HUES64 (cell line): ENCODE measurements around the gene CCDC87. TPM values are rescaled to one million over a fixed set of nuclear protein-coding genes. Genes with fewer than 3 reads are reported as not detected.
"Not testable (repeated sequence)": the region's sequence is repeated elsewhere in the genome, so short reads cannot be mapped to it uniquely, and the experiment has no call there.

Experiments
- H3K27ac ChIP-seq: 2 replicates; pipeline ENCODE4 v1.7.0; 2013; ENCODE audit warnings: low read depth, low read length, inconsistent platforms
- H3K27me3 ChIP-seq: 2 replicates; pipeline ENCODE4 v1.6.1; 2013; ENCODE audit warnings: mild to moderate bottlenecking, low read length; ENCODE audit not compliant: insufficient read depth
- H3K36me3 ChIP-seq: 2 replicates; pipeline ENCODE4 v1.6.1; 2013; ENCODE audit warnings: mild to moderate bottlenecking, low read length; ENCODE audit not compliant: insufficient read depth
- H3K4me1 ChIP-seq: 2 replicates; pipeline ENCODE4 v1.6.1; 2013; ENCODE audit warnings: mild to moderate bottlenecking, low read length, moderate library complexity; ENCODE audit not compliant: insufficient read depth
- H3K4me3 ChIP-seq: 2 replicates; pipeline ENCODE4 v1.5.1; 2013; ENCODE audit warnings: mild to moderate bottlenecking, low read length, moderate library complexity
- H3K9ac ChIP-seq: 2 replicates; pipeline ENCODE4 v1.6.1; 2013; ENCODE audit warnings: mild to moderate bottlenecking, low read depth, low read length
- H3K9me3 ChIP-seq: 2 replicates; pipeline ENCODE4 v1.6.1; 2013; ENCODE audit warnings: low read depth, low read length; ENCODE audit not compliant: insufficient read depth
- WGBS: fragments of 150-250, 120-280 bp; methylation state at CpG from one replicate; pipeline ENCODE4 v1.1.7; 2013; ENCODE audit warnings: missing lambda C conversion rate; 5-methylcytosine and 5-hydroxymethylcytosine counted together
- polyA plus RNA-seq, 2 experiments: library from polyadenylated mRNA; stranded (reverse); fragments of 50-300 nt; gene quantifications; one replicate each; pipeline ENCODE4 v1.2.3, GENCODE V29; 2013

CCDC87 gene
- 0.45 TPM for polyA plus RNA-seq (2013, experiment 1 of 2)
- 0.63 TPM for polyA plus RNA-seq (2013, experiment 2 of 2)

DNA sequence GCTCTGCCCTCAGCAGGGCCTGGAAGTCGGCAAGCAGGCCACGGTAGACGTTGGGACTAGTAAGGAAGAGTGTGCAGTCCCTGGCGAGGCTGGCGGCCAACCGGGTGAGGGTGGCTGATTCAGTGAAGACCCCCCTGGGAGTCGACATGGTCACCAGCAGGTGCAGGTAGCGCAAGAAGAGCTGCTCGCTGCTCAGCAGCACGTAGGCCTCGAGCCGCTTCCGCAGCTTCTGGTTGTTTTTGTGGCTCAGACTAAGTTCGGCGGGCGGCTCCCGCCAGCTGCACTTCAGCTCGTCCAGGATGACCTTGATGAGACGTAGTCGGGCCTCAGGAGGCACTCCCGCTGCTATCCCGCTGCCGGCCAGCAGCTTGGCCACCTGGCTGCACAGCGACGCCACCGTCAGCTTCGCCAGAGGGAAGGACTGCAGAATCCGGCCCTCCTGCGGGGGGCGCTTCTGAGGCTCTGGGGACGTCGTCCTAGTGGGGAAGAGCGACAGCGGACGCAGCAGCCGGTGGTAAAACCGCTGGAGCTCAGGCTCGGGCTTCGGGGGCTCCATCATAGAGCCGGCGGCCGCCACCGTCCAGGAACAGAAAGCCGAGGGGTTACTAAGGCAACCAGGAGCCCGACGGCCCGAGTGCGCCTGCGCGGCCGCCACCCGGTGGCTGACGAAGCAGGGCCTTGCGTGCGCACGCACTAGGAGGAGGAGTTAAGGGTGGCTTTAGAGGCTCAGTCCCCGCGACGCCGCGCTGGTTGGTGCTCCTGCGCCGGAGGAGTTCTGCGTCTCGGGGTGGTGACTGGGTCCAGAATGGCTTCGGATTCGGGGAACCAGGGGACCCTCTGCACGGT is at the start of gene CCDC87, which contains the start of gene CCS:
CCDC87 (minus strand) TSS at position 607 of the 846 bp plus-strand sequence; CDS start at position 559, 48 bp downstream.
CCS (plus strand) TSS at position 729 of the 846 bp plus-strand sequence; CDS start at position 806, 77 bp downstream.
- Histone ChIP-seq H3K9ac (peak within 1 kb of the TSS; percentile 68), H3K4me1 (0 out of 2 replicates have a peak, but pooled peaks cover 5% of the 10 kb centered on the region), H3K36me3 (no peaks in the 10 kb centered on the region), H3K27me3 (no peaks in the 10 kb centered on the region; the same call in 1 of the 2 replicates), H3K4me3 (peak within 1 kb of the TSS; percentile 73), H3K9me3 (0 out of 2 replicates have a peak, but pooled peaks cover 8% of the 10 kb centered on the region), H3K27ac (peak within 1 kb of the TSS; percentile 33; the same call in 1 of the 2 replicates)
- WGBS, result 15% methylated on average over 68 of the region's 68 CpGs

DNA sequence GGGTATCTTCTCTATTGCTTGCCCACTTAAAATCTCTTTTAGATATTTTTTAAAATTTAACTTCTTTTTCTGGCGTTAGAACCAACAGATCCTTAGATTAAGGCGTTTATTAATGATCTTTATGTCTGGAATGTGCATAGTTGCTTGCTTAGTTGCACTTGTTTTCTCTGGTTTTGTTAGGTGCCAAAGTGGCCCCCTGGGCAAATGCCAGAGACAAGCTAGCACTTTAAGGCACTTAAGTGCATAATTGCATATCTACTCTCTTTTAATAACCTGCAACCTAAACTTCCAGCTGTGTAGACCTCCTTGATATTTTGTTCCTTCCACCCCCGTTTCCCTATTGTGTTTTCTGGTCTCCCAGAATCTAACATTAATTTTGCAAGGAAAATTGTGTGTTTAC is 49.0 kb upstream of the CCDC87 start:
- Histone ChIP-seq H3K27me3 (no peaks in the 10 kb centered on the region), H3K9me3 (no peaks in the 10 kb centered on the region), H3K36me3 (peaks cover 72% of the 10 kb centered on the region), H3K9ac (peak overlapping the region; percentile 20; the same call in 1 of the 2 replicates), H3K27ac (no peak overlapping the region), H3K4me3 (peak overlapping the region; percentile 75), H3K4me1 (peaks cover 43% of the 10 kb centered on the region)
- WGBS, result 79% methylated on average over 3 of the region's 3 CpGs

- Histone ChIP-seq H3K4me1 (peaks cover 43% of the 10 kb centered on the region), H3K9ac (peak overlapping the region; percentile 98; the same call in 1 of the 2 replicates), H3K4me3 (peak overlapping the region; percentile 75), H3K36me3 (peaks cover 58% of the 10 kb centered on the region)
- not testable (repeated sequence) for H3K9me3 ChIP-seq, H3K27ac ChIP-seq, H3K27me3 ChIP-seq
- WGBS, result 81% methylated on average over 7 of the region's 10 CpGs
Measured at GRCh38 chr11:66639814-66640340, 47.0 kb upstream of the CCDC87 start.

DNA sequence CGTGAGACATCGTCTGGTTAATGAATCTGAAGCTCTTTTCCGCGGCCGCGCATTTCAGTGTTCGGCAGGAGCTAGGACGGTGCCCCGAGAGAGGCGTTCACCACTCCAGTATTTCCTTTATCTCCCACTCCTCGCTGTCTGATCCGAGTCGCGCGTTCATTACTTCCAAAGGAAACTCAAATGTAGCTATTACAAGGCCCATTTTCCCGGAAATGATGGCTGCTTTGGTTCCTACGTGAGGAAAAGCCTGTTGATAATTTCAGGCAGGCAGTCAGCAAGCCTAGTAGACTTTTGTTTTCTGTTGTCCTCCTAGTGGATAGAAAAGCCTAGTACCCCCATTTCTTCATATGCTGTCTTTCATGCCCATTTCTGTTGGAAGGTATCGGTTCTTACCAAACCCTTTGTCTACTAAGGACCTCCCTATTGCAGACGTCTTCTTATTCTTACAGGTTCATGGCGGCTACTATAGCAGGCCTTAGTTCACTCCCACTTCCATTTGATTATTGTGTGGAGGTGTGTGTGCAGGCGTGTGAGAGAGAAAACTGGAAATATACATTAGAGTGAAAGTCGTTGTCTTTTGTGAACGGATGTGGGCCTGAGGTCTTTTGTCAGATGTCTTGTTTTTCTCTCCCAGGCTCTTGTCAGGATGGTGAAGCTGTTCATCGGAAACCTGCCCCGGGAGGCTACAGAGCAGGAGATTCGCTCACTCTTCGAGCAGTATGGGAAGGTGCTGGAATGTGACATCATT is 46.4 kb upstream of the CCDC87 start:
- H3K4me1 ChIP-seq, result peaks cover 43% of the 10 kb centered on the region

DNA sequence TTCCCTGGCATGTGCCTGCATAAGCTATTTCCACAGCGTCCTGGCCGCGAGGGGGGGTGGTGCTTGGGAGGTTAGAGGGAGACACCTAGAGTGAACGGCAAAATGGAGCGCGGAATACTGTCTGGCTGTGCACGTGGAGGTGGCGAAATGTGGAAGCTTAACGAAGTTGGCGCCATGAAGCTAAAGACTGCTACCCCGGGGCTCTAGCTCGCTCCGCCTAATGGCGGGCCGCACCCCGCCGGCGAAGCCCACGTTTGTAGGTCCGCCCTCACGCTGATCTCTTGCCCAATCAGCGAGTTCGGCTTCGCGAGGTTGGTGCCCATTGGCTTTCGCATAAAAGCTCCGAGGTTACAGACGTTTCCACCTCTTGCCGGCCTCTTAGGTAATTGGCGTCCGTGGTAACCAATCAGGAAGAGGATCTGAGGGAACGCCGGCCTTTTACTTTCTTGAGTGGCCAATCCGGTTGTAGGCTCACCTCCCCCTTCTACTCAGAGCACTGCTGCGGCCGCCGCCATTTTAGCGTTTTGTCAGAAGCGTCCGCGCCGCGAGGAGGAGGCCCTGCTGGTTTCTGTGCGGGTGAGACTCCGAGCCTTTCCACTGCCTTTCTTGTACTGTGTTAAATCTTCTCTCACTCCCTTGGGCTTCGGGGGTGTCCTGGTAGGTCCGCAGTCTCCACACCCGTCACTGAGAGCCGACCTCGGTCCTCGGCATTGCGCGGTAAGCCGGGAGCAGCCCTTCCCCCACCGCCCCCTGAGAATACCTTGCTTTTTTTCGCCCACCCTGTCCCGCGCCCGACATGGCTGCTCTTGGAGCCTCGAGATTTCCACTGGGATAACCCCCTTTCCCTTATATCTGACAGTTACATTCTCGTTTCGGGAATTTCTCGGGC is 45.6 kb upstream of the CCDC87 start, which contains the start of gene RBM4:
RBM4 (plus strand) TSS at position 527 of the 889 bp plus-strand sequence. CDS start 1,009 bp downstream, outside the sequence.
- peaks cover 55% of the 10 kb centered on the region for H3K36me3 ChIP-seq
- no peaks in the 10 kb centered on the region for H3K9me3 ChIP-seq
- no peaks in the 10 kb centered on the region for H3K27me3 ChIP-seq
- H3K4me3 ChIP-seq, result peak within 1 kb of the TSS; percentile 75
- peak within 1 kb of the TSS; percentile 98 for H3K9ac ChIP-seq
- under 1% methylated on average over 63 of the region's 63 CpGs for WGBS
- peak within 1 kb of the TSS; percentile 90 for H3K27ac ChIP-seq
- H3K4me1 ChIP-seq, result peaks cover 42% of the 10 kb centered on the region

More for the DNA sequence above, 46.4 kb upstream of the CCDC87 start:
- H3K9me3 ChIP-seq, result no peaks in the 10 kb centered on the region
- H3K4me3 ChIP-seq, result peak overlapping the region; percentile 75
- H3K9ac ChIP-seq, result peak overlapping the region; percentile 98
- no peaks in the 10 kb centered on the region for H3K27me3 ChIP-seq
- H3K36me3 ChIP-seq, result peaks cover 58% of the 10 kb centered on the region
- H3K27ac ChIP-seq, result peak overlapping the region; percentile 90
- WGBS, result 10% methylated on average over 25 of the region's 27 CpGs

GRCh38 chr11:66637557-66638176 is 44.8 kb upstream of the CCDC87 start:
- H3K27ac ChIP-seq, result peak overlapping the region; percentile 85
- no peaks in the 10 kb centered on the region for H3K27me3 ChIP-seq
- WGBS, result 51% methylated on average over 12 of the region's 12 CpGs
- peak overlapping the region; percentile 84 for H3K9ac ChIP-seq
- H3K4me1 ChIP-seq, result peaks cover 35% of the 10 kb centered on the region
- no peaks in the 10 kb centered on the region for H3K9me3 ChIP-seq
- peak overlapping the region; percentile 75 for H3K4me3 ChIP-seq
- peaks cover 55% of the 10 kb centered on the region for H3K36me3 ChIP-seq

- H3K27ac ChIP-seq, result peak overlapping the region; percentile 17; the same call in 1 of the 2 replicates
- 88% methylated on average over 3 of the region's 3 CpGs for WGBS
- no peak overlapping the region for H3K4me3 ChIP-seq
- no peak overlapping the region for H3K9ac ChIP-seq
- H3K9me3 ChIP-seq, result no peaks in the 10 kb centered on the region
- peaks cover 24% of the 10 kb centered on the region for H3K4me1 ChIP-seq
- no peaks in the 10 kb centered on the region for H3K27me3 ChIP-seq
- H3K36me3 ChIP-seq, result peaks cover 51% of the 10 kb centered on the region
Measured at GRCh38 chr11:66636411-66636810, 43.5 kb upstream of the CCDC87 start.

DNA sequence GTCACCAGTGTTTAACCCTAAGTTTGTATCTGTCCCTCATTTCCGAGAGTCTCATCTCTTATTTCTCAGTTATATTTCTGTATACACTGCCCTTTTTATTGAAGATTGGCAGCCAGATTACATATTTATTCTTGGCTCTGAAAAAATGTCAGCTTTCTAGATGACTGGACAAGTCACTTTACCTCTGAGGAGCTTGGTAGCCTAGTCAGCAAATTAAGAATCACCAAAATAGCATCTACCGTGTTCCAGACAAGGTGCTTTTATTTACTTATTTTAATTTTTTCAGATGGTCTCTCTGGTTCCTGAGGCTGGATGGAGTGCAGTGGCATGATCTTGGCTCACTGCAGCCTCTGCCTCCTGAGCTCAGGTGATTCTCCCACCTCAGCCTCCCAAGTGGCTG is 40.1 kb upstream of the CCDC87 start:
- WGBS, result 90% methylated on average over 2 of the region's 2 CpGs
- Histone ChIP-seq H3K9ac (no peak overlapping the region), H3K9me3 (no peaks in the 10 kb centered on the region), H3K36me3 (peaks cover 63% of the 10 kb centered on the region), H3K27me3 (no peaks in the 10 kb centered on the region), H3K4me3 (no peak overlapping the region), H3K27ac (no peak overlapping the region), H3K4me1 (peaks cover 7% of the 10 kb centered on the region; the same call in 1 of the 2 replicates)

GRCh38 chr11:66631883-66632282 is 39.0 kb upstream of the CCDC87 start:
- Histone ChIP-seq H3K27ac (no peak overlapping the region), H3K4me3 (no peak overlapping the region), H3K9ac (no peak overlapping the region), H3K9me3 (no peaks in the 10 kb centered on the region), H3K36me3 (peaks cover 73% of the 10 kb centered on the region), H3K27me3 (no peaks in the 10 kb centered on the region), H3K4me1 (no peaks in the 10 kb centered on the region)
- 96% methylated on average over 6 of the region's 6 CpGs for WGBS

DNA sequence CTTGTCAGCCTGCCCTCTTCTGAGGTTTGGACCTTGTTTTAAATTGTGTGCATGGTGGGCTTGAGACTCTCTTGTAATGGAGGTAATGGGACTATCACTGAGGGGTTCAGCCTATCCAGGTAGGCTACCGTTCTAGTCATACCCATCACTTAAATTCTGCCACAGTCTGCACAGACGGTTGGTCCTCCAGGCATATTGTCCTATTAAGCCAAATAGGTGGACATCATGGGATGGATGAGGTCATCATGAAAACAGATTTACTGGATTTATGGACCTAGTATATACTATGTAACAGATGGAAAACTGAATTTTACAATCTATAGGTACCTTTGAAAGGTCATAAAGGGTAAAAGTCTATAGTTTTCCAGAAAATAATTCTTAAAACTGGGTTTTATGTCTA is 36.5 kb upstream of the CCDC87 start:
- WGBS, result 100% methylated on average over 2 of the region's 2 CpGs
- Histone ChIP-seq H3K4me1 (no peaks in the 10 kb centered on the region), H3K36me3 (peaks cover 88% of the 10 kb centered on the region), H3K9ac (no peak overlapping the region), H3K4me3 (no peak overlapping the region), H3K9me3 (no peaks in the 10 kb centered on the region), H3K27me3 (no peaks in the 10 kb centered on the region), H3K27ac (no peak overlapping the region)
